Smooth muscle cell (in vitro differentiated cells): Measurements from ENCODE around the gene IGLL5. TPM values are rescaled to one million over a fixed set of nuclear protein-coding genes. Genes with fewer than 3 reads are reported as not detected.

Experiments used
- DNase-seq: peaks from one replicate; lab custom pipeline; 2025; ENCODE audit not compliant: unreplicated experiment; lab: John Stamatoyannopoulos, UW
- H2AFZ ChIP-seq: fragments of 200-600 bp; sonication (generic); 2 replicates; pipeline ENCODE4 v1.6.0; 2016; ENCODE audit warnings: antibody characterized with exemption, low read depth, mild to moderate bottlenecking
- H3F3A ChIP-seq: fragments of 200-600 bp; sonication (generic); 2 replicates; pipeline ENCODE4 v1.6.0; 2017; ENCODE audit warnings: antibody characterized with exemption, low read depth
- H3K27ac ChIP-seq: fragments of 200-600 bp; sonication (generic); 2 replicates; pipeline ENCODE4 v1.5.1; 2016; ENCODE audit warnings: low read depth, mild to moderate bottlenecking
- H3K27me3 ChIP-seq: fragments of 200-600 bp; sonication (generic); 2 replicates; pipeline ENCODE4 v1.6.1; 2016; ENCODE audit warnings: low read depth, mild to moderate bottlenecking
- H3K36me3 ChIP-seq: fragments of 200-600 bp; sonication (generic); 2 replicates; pipeline ENCODE4 v1.5.1; 2016; ENCODE audit warnings: low read depth
- H3K4me1 ChIP-seq: fragments of 200-600 bp; sonication (generic); 2 replicates; pipeline ENCODE4 v1.5.1; 2016; ENCODE audit warnings: low read depth
- H3K4me2 ChIP-seq: fragments of 200-600 bp; sonication (generic); 2 replicates; pipeline ENCODE4 v1.6.0; 2016; ENCODE audit warnings: mild to moderate bottlenecking
- H3K4me3 ChIP-seq: fragments of 200-600 bp; sonication (generic); 2 replicates; pipeline ENCODE4 v1.5.1; 2016; ENCODE audit warnings: mild to moderate bottlenecking
- H3K79me2 ChIP-seq: fragments of 200-600 bp; sonication (generic); 2 replicates; pipeline ENCODE4 v1.6.0; 2016; ENCODE audit warnings: low read depth, mild to moderate bottlenecking
- H3K9ac ChIP-seq: fragments of 200-600 bp; sonication (generic); 2 replicates; pipeline ENCODE4 v1.6.0; 2016; ENCODE audit warnings: low read depth
- H3K9me3 ChIP-seq: fragments of 200-600 bp; sonication (generic); replicated peaks from 2 replicates; pipeline ENCODE4 v1.5.1; 2016; ENCODE audit warnings: low read depth
- H4K20me1 ChIP-seq: fragments of 200-600 bp; sonication (generic); 2 replicates; pipeline ENCODE4 v1.6.0; 2016; ENCODE audit warnings: low read depth
- CTCF ChIP-seq: fragments of 200-600 bp; sonication (generic); IDR thresholded peaks from 2 replicates; pipeline ENCODE4 v1.5.1; 2017; ENCODE audit warnings: borderline replicate concordance, mild to moderate bottlenecking, antibody characterized with exemption; ENCODE audit not compliant: insufficient read depth, poor library complexity, severe bottlenecking
- WGBS: methylation state at CpG from one replicate; pipeline ENCODE4 v1.1.7; 2016; ENCODE audit warnings: low lambda C conversion rate; 5-methylcytosine and 5-hydroxymethylcytosine counted together
- polyA plus RNA-seq: library from polyadenylated mRNA; unstranded; fragments of >200 nt; fragmentation: Nextera tagmentation; extraction: Ambion mirVana; gene quantifications from 2 replicates; pipeline ENCODE4 v1.2.1, GENCODE V29; 2016
- total RNA-seq: library from RNA; depleted of rRNA; stranded (reverse); fragments of >200 nt; gene quantifications from 2 replicates; pipeline ENCODE4 v1.2.3, GENCODE V29; 2014

The IGLL5 gene
- total and polyA plus RNA-seq, 2 experiments from 2014 or later = not detected

GRCh38 chr22:22935546-22936157 lies 48.0 kb downstream of the IGLL5 start:
- whole genome bisulfite sequencing = 88% methylated on average over 4 of the region's 4 CpGs
- H3K4me2 ChIP-seq = no peak overlapping the region
- H3K79me2 ChIP-seq = no peaks in the 10 kb centered on the region
- no peaks in the 10 kb centered on the region for H3F3A ChIP-seq
- no peaks in the 10 kb centered on the region for H3K4me1 ChIP-seq
- DNase-seq = no peak
- H3K9ac ChIP-seq = no peak overlapping the region
- H4K20me1 ChIP-seq = no peaks in the 10 kb centered on the region
- H3K4me3 ChIP-seq = no peak overlapping the region
- no peaks in the 10 kb centered on the region for H3K9me3 ChIP-seq
- H2AFZ ChIP-seq = no peak overlapping the region
- peaks cover 13% of the 10 kb centered on the region for H3K27me3 ChIP-seq
- no peak overlapping the region for H3K27ac ChIP-seq
- no peaks in the 10 kb centered on the region for H3K36me3 ChIP-seq
- no peak for TF ChIP-seq CTCF

- H3K27ac ChIP-seq = no peak overlapping the region
- TF ChIP-seq CTCF = no peak
- H3K4me3 ChIP-seq = no peak overlapping the region
- H3F3A ChIP-seq = no peaks in the 10 kb centered on the region
- DNase-seq = no peak
- peaks cover 19% of the 10 kb centered on the region for H3K27me3 ChIP-seq
- H2AFZ ChIP-seq = no peak overlapping the region
- no peaks in the 10 kb centered on the region for H3K9me3 ChIP-seq
- 89% methylated on average over 15 of the region's 15 CpGs for WGBS
- no peaks in the 10 kb centered on the region for H3K4me1 ChIP-seq
- H3K9ac ChIP-seq = no peak overlapping the region
- H3K79me2 ChIP-seq = no peaks in the 10 kb centered on the region
- no peaks in the 10 kb centered on the region for H4K20me1 ChIP-seq
- no peaks in the 10 kb centered on the region for H3K36me3 ChIP-seq
- H3K4me2 ChIP-seq = no peak overlapping the region
These were observed 48.7 kb downstream of the IGLL5 start for GRCh38 chr22:22936180-22936914.

- H3F3A ChIP-seq = no peaks in the 10 kb centered on the region
- H3K79me2 ChIP-seq = no peaks in the 10 kb centered on the region
- no peak overlapping the region for H3K9ac ChIP-seq
- DNase-seq = no peak
- peaks cover 21% of the 10 kb centered on the region for H3K27me3 ChIP-seq
- no peaks in the 10 kb centered on the region for H3K9me3 ChIP-seq
- no peaks in the 10 kb centered on the region for H3K4me1 ChIP-seq
- no peak overlapping the region for H3K4me3 ChIP-seq
- H4K20me1 ChIP-seq = no peaks in the 10 kb centered on the region
- no peak overlapping the region for H3K4me2 ChIP-seq
- 80% methylated on average over 6 of the region's 6 CpGs for WGBS
- TF ChIP-seq CTCF = no peak
- H3K36me3 ChIP-seq = no peaks in the 10 kb centered on the region
- H2AFZ ChIP-seq = no peak overlapping the region
- no peak overlapping the region for H3K27ac ChIP-seq
These were observed 49.5 kb downstream of the IGLL5 start for GRCh38 chr22:22936915-22937656.
